HUES48 (cell line): ENCODE data around the gene USP8.

Source experiments
- H3K27ac ChIP-seq: one replicate; pipeline ENCODE4 v1.7.0; 2013; ENCODE audit warnings: low read depth, low read length, inconsistent platforms
- H3K27me3 ChIP-seq: 2 replicates; pipeline ENCODE4 v1.6.1; 2013; ENCODE audit warnings: mild to moderate bottlenecking, low read length; ENCODE audit not compliant: control insufficient read depth, insufficient read depth
- H3K36me3 ChIP-seq: 2 replicates; pipeline ENCODE4 v1.6.1; 2013; ENCODE audit warnings: low read length; ENCODE audit not compliant: control insufficient read depth, insufficient read depth
- H3K4me1 ChIP-seq: 2 replicates; pipeline ENCODE4 v1.6.1; 2013; ENCODE audit warnings: mild to moderate bottlenecking, low read length; ENCODE audit not compliant: control insufficient read depth, insufficient read depth
- H3K4me3 ChIP-seq: 2 replicates; pipeline ENCODE4 v1.5.1; 2013; ENCODE audit warnings: mild to moderate bottlenecking, low read depth, low read length
- H3K9ac ChIP-seq: 2 replicates; pipeline ENCODE4 v1.6.1; 2013; ENCODE audit warnings: mild to moderate bottlenecking, low read depth, low read length, moderate library complexity
- H3K9me3 ChIP-seq: 2 replicates; pipeline ENCODE4 v1.6.1; 2013; ENCODE audit warnings: low read length; ENCODE audit not compliant: control insufficient read depth, insufficient read depth

Gene USP8

DNA sequence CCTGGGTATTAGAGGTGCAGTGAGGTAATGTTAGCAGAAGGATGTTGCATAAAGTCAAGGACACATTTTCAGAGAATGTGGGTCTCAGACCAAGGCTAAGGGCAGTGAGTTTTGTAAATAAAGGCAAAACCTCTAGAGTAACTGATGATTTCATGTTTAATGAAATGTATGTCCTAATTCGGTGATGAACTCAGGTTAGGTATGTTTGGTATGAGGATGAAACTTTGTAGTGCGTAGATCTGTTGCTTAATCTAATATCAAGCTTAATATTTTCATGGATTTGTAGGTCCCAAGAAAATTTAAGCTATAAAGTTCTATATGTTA is 118.6 kb downstream of the USP8 start:
- H3K9ac ChIP-seq = no peak overlapping the region
- H3K9me3 ChIP-seq = no peaks in the 10 kb centered on the region
- no peaks in the 10 kb centered on the region for H3K27me3 ChIP-seq
- 0 out of 2 replicates have a peak, but pooled peaks cover 3% of the 10 kb centered on the region for H3K4me1 ChIP-seq
- no peak overlapping the region for H3K27ac ChIP-seq
- H3K36me3 ChIP-seq = no peaks in the 10 kb centered on the region
- H3K4me3 ChIP-seq = no peak overlapping the region

DNA sequence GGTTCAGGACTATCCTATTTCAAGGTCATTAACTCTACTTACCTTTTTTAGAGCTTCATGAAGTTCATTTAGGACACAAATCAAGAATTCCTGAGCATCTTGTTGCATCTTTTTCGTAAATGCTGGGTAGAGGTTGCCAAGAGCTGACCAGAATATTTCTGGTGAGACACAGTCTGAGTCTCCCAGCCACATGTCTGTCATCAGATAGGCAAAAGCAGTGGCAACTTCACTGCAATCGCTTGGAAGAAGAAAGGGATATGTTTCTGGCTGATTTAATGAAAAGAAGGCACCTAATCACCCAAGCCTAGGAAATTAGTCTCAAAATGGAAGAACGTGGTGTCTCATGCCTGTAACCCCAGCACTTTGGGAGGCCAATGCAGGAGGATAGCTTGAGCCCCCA is 119.4 kb downstream of the USP8 start:
- Histone ChIP-seq H3K27me3 (no peaks in the 10 kb centered on the region), H3K36me3 (no peaks in the 10 kb centered on the region), H3K9me3 (no peaks in the 10 kb centered on the region), H3K4me3 (no peak overlapping the region), H3K4me1 (0 out of 2 replicates have a peak, but pooled peaks cover 3% of the 10 kb centered on the region), H3K27ac (no peak overlapping the region), H3K9ac (no peak overlapping the region)

DNA sequence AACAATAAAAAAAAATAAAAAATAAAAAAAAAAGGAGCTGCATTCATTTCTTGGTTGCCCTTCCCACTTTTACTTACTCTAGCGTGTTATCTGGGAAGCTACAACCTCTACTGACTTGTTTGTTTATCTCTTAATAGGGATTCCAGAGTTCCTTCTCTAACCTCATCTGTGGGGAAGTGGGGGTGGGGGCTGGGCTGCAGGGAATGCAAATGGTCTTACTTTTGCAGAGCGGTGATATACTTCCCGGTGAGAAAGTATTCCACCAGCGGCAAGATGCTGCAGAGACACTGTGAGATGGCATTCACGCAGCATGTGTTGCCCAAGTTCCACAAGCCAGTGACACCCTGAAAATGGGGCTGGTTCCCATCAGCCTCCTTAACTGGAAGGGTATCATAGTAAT is 120.2 kb downstream of the USP8 start:
- Histone ChIP-seq H3K27ac (no peak overlapping the region), H3K9ac (no peak overlapping the region), H3K4me1 (0 out of 2 replicates have a peak, but pooled peaks cover 3% of the 10 kb centered on the region), H3K9me3 (no peaks in the 10 kb centered on the region), H3K4me3 (no peak overlapping the region), H3K27me3 (no peaks in the 10 kb centered on the region), H3K36me3 (no peaks in the 10 kb centered on the region)

DNA sequence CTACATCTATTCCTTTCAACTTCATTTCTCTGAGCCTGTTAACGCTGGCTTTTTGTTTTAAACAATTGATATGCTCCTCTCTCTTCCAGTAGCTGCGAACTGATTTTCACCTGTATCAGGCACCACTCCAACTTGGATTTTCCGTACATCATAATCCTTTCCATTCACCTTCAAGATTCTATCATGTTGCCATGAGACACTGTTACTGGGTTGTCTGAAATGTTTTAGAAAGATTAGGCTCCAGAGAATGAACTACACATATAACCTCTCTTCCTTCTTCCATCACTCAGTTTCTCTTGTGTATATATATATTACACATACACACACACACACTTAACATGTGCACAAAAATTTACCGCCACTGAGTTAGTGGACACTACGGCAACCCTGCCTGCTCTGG is 122.4 kb downstream of the USP8 start, which contains the start of gene USP50:
Gene USP50 (minus strand): TSS at position 101 of the 400 bp plus-strand sequence. CDS start 141 bp downstream, outside the sequence.
- Histone ChIP-seq H3K4me3 (no peak within 1 kb of the TSS), H3K27ac (no peak within 1 kb of the TSS), H3K9ac (no peak within 1 kb of the TSS), H3K4me1 (0 out of 2 replicates have a peak, but pooled peaks cover 3% of the 10 kb centered on the region), H3K36me3 (no peaks in the 10 kb centered on the region), H3K9me3 (no peaks in the 10 kb centered on the region), H3K27me3 (no peaks in the 10 kb centered on the region)

DNA sequence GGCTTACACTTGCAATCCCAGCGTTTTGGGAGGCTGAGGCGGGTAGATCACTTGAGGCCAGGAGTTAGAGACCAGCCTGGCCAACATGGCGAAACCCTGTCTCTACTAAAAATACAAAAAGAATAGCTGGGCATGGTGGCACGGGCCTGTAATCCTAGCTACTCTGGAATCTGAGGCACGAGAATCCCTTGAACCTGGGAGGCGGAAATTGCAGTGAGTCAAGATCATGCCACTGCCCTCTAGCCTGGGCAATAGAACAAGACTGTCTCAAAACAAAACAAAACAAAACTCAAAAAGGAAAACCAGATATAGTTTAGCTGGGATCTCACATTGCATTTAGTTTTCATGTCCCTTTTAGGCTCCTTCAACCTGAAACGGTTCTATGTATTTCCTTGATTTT is 125.1 kb downstream of the USP8 start:
- Histone ChIP-seq H3K36me3 (no peaks in the 10 kb centered on the region), H3K9me3 (no peaks in the 10 kb centered on the region), H3K4me3 (no peak overlapping the region), H3K4me1 (0 out of 2 replicates have a peak, but pooled peaks cover 3% of the 10 kb centered on the region), H3K27ac (no peak overlapping the region), H3K9ac (no peak overlapping the region), H3K27me3 (no peaks in the 10 kb centered on the region)

DNA sequence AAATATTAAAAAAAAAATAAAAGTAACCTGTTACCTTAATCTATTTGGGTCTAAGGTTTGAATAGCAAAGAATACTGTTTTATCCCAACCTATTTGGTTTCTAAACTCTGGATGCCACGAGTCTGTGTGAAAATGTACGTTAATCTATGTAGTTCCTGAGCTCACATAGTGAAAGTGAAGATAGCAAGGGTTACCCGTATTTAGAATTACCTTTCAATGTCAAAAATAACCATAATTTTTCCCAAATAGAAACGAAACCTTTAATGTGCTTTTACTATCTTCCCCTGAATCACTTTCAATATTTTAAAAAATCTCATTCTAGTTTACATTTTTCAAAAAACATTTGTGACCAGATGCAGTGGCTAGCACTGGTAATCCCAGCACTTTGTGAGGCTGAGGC is 128.0 kb downstream of the USP8 start:
- Histone ChIP-seq H3K27me3 (no peaks in the 10 kb centered on the region), H3K4me1 (no peaks in the 10 kb centered on the region), H3K36me3 (peaks cover 3% of the 10 kb centered on the region; the same call in 1 of the 2 replicates), H3K9me3 (no peaks in the 10 kb centered on the region), H3K27ac (no peak overlapping the region), H3K9ac (no peak overlapping the region), H3K4me3 (no peak overlapping the region)

DNA sequence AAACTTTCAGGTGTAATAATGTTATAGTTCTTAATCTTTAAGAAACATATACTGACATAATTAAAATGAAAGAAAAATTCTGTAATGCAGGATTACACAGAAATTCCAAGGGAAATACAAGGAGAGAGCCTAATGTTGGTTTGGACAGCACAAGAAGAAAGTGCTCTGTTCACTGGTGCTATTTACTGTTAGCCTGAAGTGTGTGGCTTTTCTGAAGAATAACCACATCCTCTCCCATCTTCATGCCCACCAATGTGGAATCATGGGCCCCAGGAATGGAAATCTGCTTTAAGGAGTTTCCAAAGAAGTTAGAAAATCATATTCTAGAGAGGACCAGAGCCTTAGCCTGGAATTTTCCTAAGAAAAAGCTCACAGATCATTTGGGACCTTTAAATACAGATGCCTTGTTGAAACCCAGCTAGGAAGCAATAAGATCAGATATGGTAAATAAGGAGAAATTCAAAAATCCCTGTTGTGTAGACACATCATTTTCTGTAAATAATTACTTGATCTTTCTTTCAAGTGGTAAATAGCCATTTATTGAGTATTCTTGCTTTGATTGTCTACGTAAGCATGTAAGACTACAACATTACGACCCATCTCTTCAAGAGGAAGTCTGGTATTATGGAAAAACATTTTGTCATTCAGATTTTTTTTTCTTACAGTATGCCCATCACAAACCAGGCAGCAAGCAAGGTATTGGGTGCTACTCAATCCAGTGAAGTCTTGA is 132.6 kb downstream of the USP8 start:
- Histone ChIP-seq H3K9me3 (no peaks in the 10 kb centered on the region), H3K9ac (no peak overlapping the region), H3K27me3 (no peaks in the 10 kb centered on the region), H3K4me1 (no peaks in the 10 kb centered on the region), H3K4me3 (no peak overlapping the region), H3K36me3 (peaks cover 22% of the 10 kb centered on the region), H3K27ac (no peak overlapping the region)

DNA sequence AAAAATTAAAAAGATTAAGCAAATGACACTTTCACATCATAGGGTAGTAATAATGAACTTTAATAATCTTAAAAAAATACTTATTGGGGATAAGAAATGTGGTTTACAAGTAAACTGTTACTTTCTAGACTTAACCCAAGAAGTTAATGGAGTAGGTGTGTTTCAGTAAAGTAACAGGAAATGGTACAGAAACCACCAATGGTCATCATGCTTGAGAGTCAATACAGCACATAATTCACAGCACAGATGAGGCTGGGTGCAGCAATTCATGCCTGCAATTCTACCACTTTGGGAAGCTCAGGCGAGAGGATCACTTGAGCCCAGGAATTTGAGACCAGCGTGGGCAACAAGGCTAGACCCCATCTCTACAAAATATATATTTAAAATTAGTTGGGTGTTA is 133.8 kb downstream of the USP8 start:
- H3K4me3 ChIP-seq = no peak overlapping the region
- no peaks in the 10 kb centered on the region for H3K4me1 ChIP-seq
- H3K27ac ChIP-seq = no peak overlapping the region
- peaks cover 33% of the 10 kb centered on the region for H3K36me3 ChIP-seq
- H3K9me3 ChIP-seq = no peaks in the 10 kb centered on the region
- H3K27me3 ChIP-seq = no peaks in the 10 kb centered on the region
- no peak overlapping the region for H3K9ac ChIP-seq

DNA sequence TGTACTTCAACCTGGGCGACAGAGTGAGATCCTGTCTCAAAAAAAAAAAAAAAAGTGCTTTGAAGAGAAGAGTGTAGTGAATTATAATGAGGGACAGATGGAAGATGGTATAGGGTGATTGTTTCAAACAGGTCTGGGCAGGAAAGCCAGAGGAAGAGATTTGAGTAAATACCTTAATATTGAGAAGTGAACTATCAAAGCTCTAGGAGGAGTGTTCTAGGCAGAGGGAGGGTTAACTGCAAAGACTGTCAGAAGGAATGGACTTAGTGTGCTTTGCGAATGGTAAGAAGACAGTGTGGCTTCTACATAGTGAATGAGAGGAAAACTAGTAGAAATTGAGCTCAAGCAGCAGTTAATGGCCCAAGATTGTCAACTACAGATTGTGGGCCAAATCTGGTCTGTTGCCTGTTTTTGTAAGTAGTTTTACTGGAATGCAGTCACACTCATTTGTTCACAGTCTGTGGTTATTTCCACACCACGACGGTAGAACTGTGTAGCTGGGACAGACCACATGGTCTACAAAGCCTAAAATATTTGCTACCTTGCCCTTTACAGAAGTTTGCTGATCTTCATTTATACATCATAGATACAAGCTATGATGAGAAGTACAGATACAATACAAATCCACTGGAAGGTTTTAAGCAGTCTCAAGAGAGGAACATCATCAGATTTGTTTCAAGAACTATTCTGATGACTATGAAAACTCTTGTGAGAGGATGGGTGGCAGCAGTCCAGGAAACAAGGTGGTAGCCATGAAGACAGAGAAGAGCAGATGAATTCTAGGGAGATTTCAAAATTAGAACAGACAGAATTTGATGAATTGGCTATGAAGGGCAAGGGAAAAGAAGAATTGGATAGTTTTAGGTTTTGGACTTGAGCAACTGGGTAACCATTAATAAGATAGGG is 138.8 kb downstream of the USP8 start:
- no peak overlapping the region for H3K27ac ChIP-seq
- no peaks in the 10 kb centered on the region for H3K4me1 ChIP-seq
- H3K36me3 ChIP-seq = peaks cover 52% of the 10 kb centered on the region
- no peak overlapping the region for H3K9ac ChIP-seq
- H3K27me3 ChIP-seq = no peaks in the 10 kb centered on the region
- no peaks in the 10 kb centered on the region for H3K9me3 ChIP-seq
- no peak overlapping the region for H3K4me3 ChIP-seq

DNA sequence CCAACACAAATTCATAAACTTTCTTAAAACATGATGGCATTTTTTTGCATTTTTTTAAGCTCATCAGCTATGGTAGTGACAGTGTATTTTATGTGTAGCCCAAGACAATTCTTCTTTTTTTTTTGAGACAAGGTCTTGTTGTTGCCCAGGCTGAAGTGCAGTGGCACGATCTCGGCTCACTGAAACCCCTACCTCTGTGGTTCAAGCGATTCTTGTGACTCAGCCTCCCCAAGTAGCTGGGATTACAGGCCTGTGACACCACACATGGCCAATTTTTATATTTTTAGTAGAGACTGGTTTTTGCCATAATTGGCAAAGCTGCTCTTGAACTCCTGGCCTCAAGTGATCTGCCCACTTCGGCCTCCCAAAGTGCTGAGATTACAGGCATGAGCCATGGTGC is 139.6 kb downstream of the USP8 start:
- no peaks in the 10 kb centered on the region for H3K4me1 ChIP-seq
- H3K36me3 ChIP-seq = peaks cover 59% of the 10 kb centered on the region
- no peak overlapping the region for H3K27ac ChIP-seq
- H3K27me3 ChIP-seq = no peaks in the 10 kb centered on the region
- H3K9me3 ChIP-seq = no peaks in the 10 kb centered on the region
- H3K4me3 ChIP-seq = no peak overlapping the region
- H3K9ac ChIP-seq = no peak overlapping the region
